HG02678 (cell line): Measurements from ENCODE around the gene MAPK12.

ENCODE experiments used
- ATAC-seq: cut with Tn5 transposase; IDR thresholded peaks from one replicate; pipeline ENCODE4 v1.9.1; 2021; ENCODE audit warnings: mild to moderate bottlenecking, moderate library complexity; ENCODE audit not compliant: unreplicated experiment

MAPK12 gene

GRCh38 chr22:50269573-50269969 is 8.1 kb upstream of the MAPK12 start:
- ATAC-seq = no peak

DNA sequence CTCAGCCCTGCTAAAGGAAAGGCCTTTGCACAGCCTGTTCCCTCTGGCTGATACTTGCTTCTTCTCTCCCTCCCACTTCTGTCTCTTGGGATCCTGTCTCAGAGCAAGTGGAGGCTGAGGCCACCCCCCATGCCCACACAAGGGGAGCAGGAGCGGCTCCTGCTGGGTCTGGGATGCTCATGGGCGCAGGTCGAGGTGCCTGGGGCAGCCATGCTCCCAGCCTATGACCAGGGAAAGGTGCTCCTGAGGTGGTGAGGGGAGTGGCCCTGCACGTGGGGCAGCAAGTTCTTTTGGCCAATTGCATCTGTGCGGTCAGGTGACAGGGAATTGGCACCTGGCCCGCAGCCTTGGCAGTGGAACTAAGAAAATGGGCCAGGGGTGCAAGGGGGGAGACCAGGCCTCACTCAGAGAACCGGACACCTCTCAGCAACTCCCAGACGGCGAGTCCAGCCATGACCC is 7.2 kb upstream of the MAPK12 start:
- no peak for ATAC-seq

DNA sequence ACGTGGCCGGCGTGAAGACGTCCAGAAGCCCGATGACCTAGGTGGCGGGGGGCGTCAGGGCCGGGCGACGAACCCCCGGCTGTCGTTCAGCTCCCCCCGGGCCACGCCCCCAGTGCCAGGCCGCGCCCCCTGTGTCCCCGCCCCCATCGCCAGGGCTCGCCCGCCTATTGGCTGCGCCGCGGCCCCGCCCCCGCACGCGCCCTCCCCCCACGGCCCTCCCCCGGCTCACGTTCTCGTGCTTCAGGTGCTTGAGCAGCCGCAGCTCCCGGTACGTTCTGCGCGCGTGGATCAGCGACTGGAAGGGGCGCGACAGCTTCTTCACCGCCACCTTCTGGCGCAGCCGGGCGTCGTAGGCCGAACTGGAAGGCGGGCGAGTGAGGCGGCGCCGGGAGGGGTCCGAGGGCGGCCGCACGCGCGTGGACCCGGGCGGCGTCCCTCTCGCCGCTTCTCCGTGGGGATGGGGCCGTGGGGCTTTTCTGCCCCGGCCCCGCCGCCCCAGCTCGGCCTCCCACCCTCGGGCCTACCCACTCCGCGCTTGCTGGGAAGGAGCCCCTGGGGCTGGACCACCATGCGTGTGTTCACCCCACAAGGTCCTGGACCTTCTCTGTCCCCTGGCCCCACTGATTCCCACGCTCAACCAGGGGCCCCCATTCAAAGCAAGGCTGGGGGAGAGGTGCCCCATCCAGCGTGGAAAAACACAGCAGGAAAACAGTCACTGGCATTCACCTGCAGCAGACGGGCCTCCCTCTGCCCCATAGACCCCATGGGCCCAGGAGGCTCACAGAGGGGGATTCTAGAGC is 6.3 kb upstream of the MAPK12 start:
- no peak for ATAC-seq

- no peak for ATAC-seq
These were observed 5.5 kb upstream of the MAPK12 start for GRCh38 chr22:50266994-50267393.

GRCh38 chr22:50264946-50265669 is 3.6 kb upstream of the MAPK12 start:
- no peak for ATAC-seq

GRCh38 chr22:50264104-50264745 is 2.7 kb upstream of the MAPK12 start:
- ATAC-seq = no peak

- no peak for ATAC-seq
These were observed 1.6 kb upstream of the MAPK12 start for GRCh38 chr22:50262973-50263617.

- no peak for ATAC-seq
These were observed 1.0 kb upstream of the MAPK12 start for GRCh38 chr22:50262460-50262911.

GRCh38 chr22:50260801-50261614 is 475 bp downstream of the MAPK12 start:
- ATAC-seq = peak; percentile 28

DNA sequence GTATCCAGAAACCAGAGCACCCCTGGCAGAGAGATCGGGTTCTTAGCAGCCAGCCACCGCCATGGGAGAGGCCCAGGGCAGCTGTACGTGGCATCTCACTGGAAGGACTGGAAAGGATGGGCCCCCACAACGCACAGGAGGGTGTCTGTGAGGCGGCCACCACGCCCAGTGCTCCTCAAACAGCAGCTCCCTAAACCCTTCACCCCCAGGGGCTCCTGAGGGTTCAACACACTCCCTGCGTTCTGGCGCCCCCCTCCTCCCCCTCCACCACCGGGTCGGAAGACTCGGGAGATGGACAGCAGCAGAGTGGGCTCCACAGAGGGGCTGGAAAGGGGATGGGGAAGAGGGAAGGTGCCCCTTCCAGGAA is 1.1 kb downstream of the MAPK12 start:
- no peak for ATAC-seq

GRCh38 chr22:50259302-50259701 is 2.2 kb downstream of the MAPK12 start:
- ATAC-seq = no peak

DNA sequence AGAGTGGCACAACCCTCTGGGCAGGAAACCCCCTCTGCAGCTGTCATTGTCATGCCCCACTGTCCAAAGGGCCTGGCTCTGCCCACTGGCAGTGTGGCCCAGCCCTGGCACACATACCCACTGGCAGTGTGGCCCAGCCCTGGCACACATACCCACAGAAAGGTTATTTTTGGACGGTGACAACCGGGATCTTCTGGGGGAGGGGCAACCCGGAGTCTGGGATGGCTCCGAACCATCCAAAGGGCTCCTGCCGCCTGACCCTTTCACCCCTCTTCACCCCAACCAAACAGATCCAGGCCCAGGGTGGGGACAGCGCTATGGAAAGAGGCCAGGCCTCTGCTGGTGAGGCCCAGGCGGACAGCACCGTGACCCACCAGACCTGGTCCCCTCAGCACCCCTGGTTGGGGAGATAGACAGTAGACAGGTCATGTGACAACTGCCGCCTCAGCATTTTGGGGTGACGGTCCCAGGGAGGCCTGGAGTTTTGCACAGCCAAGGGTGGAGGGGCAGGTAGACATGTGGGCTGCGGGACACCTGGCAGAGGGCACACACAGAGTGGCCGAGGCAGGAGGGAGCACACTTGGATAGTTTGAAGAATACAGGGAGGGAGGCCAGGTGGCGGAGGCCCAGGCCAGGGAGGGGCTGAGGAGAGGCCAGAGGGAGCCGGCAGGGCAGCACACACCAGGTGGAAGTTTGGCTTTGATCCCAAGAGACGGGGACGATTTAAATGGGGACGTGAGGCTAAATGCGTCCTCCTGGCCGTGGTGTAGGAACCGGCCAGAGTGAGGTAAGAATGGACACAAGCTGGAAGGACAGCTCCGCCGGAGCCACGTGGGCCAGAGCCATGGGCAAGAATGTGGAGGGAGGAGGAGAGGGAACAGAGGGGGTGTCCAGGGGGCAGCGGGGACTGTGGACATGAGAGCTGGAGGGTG is 2.9 kb downstream of the MAPK12 start:
- ATAC-seq = no peak

DNA sequence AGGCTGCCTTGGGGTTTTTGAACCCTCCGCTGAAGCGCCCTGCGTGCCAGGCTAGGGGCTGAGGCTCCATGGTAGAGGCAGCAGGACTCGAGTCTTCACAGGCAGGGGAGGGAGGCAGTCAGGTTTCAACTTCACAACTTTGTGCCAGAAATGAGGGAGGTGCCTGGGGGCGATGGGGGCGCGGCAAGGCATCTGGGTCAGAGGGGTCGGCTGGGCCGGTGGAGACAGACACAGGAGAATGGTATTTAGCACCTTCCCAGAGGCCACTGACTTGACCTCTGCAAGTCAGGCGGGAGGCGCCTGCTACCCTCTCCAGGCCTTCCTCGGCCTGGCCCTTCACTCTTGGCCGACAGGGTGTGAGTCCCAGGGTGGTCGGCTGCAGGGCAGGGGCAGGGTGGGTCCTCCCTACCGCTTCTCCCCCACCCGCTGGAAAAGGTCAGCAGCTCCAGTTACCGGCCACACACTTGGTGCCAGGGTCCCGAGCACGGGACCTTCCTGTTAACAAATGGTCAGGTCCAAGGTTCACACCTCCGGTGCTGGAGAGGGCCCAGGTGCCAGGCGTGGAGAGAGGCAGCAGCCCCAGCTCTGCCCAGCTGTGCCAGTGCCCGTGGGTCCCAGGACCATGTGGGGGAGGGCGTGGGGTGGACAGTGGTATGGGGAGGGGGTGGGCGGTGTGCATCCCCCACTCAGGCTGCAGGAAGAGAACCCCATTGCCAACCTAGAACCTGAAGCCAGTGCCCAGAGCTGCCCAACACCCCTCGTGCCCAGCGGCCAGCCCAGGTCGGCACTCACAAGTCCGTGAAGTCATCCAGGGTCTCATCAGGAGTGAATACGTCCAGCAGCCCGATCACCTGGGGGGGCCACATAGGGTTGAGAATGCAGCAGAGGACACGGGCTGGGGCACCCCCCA is 3.8 kb downstream of the MAPK12 start:
- ATAC-seq = no peak

GRCh38 chr22:50257041-50257440 is 4.4 kb downstream of the MAPK12 start:
- no peak for ATAC-seq

DNA sequence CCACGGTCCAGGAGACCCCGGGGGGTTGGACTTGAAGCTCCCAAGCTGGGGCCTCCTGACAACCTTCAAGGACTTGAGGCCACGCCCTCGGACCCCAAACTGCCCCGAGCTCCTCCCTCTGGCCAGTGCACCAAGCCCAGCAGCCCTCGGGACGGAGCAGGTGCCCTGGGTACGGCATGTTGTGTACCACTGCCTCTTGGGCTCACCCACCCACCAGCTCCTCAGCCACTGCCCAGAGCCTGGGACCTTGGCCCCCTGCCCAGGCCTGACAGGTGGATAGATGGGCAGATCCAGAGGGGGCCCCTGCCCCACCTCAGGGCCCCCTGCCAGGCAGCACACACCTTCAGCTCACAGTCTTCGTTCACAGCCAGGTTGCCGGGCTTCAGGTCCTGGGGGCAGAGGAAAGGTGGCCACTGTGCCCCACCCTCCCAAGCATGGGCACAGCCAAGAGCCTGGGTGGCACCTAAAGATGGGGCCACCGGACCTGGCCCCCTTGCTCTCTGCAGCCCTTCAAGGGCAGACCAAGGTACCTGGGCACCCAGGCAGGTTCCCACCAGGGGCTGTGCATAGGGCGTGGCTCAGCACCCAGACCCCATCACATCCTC is 5.1 kb downstream of the MAPK12 start:
- ATAC-seq = no peak

GRCh38 chr22:50255607-50256006 is 5.9 kb downstream of the MAPK12 start:
- ATAC-seq = no peak

DNA sequence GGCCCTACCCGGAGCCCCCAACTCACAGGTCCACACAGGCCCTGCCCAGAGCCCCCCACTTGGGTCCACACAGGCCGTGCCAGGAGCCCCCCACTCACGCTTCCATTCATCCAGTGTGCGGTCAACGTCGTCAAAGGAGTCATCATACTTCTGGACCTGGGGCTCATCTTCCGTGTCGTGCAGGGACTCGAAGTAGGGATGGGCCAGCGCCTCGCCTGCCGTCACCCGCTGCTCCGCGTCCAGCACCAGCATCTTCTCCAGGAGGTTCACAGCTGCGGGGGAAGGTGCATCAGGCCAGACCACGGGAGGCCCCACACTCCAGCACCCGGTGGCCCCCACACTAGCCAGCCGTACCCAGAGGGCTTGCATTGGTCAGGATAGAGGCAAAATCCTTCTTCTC is 6.4 kb downstream of the MAPK12 start:
- ATAC-seq = no peak

GRCh38 chr22:50253941-50254340 is 7.5 kb downstream of the MAPK12 start:
- ATAC-seq = no peak
